ENCODE results near the gene ISLR.

ISLR gene

GRCh38 chr15:74185710-74186348 lies 12.3 kb downstream of the ISLR start:
- DNase-seq (ENCODE audit: extremely low spot score, insufficient read length, low read depth) (no peak), FAIRE-seq (no peak)

GRCh38 chr15:74188216-74188615 lies 14.7 kb downstream of the ISLR start:
- DNase-seq (ENCODE audit: extremely low spot score, insufficient read length, low read depth): no peak
- no peak for FAIRE-seq

GRCh38 chr15:74191798-74192197 lies 18.3 kb downstream of the ISLR start:
- DNase-seq (ENCODE audit: extremely low spot score, insufficient read length, low read depth) (no peak), FAIRE-seq (no peak)

GRCh38 chr15:74192751-74193150 lies 19.2 kb downstream of the ISLR start:
- no peak for DNase-seq (ENCODE audit: extremely low spot score, insufficient read length, low read depth)
- no peak for FAIRE-seq

GRCh38 chr15:74193299-74193718 lies 19.8 kb downstream of the ISLR start:
- FAIRE-seq (no peak), DNase-seq (ENCODE audit: extremely low spot score, insufficient read length, low read depth) (no peak)

- DNase-seq (ENCODE audit: extremely low spot score, insufficient read length, low read depth) (no peak), FAIRE-seq (no peak)
Observed at GRCh38 chr15:74193905-74194304, 20.4 kb downstream of the ISLR start.

- FAIRE-seq: no peak
- no peak for DNase-seq (ENCODE audit: extremely low spot score, insufficient read length, low read depth)
Observed at GRCh38 chr15:74194572-74195559, 21.4 kb downstream of the ISLR start.

GRCh38 chr15:74196175-74196574 lies 22.7 kb downstream of the ISLR start:
- FAIRE-seq (no peak), DNase-seq (ENCODE audit: extremely low spot score, insufficient read length, low read depth) (no peak)

GRCh38 chr15:74197176-74197965 lies 23.9 kb downstream of the ISLR start:
- DNase-seq (ENCODE audit: extremely low spot score, insufficient read length, low read depth) (no peak), FAIRE-seq (no peak)

GRCh38 chr15:74199297-74199652 lies 25.8 kb downstream of the ISLR start:
- no peak for DNase-seq (ENCODE audit: extremely low spot score, insufficient read length, low read depth)
- FAIRE-seq: no peak

GRCh38 chr15:74200412-74200815 lies 26.9 kb downstream of the ISLR start:
- FAIRE-seq (no peak), DNase-seq (ENCODE audit: extremely low spot score, insufficient read length, low read depth) (no peak)

GRCh38 chr15:74200871-74201419 lies 27.4 kb downstream of the ISLR start:
- FAIRE-seq (no peak), DNase-seq (ENCODE audit: extremely low spot score, insufficient read length, low read depth) (no peak)

GRCh38 chr15:74201710-74202420 lies 28.4 kb downstream of the ISLR start:
- DNase-seq (ENCODE audit: extremely low spot score, insufficient read length, low read depth) (no peak), FAIRE-seq (no peak)

- FAIRE-seq: no peak
- no peak for DNase-seq (ENCODE audit: extremely low spot score, insufficient read length, low read depth)
Observed at GRCh38 chr15:74202452-74203401, 29.2 kb downstream of the ISLR start, which contains the start of gene STRA6. TSS of gene STRA6 (minus strand) at chr15:74202787. CDS start at chr15:74202267, 520 bp downstream.

- FAIRE-seq (no peak), DNase-seq (ENCODE audit: extremely low spot score, insufficient read length, low read depth) (no peak)
Observed at GRCh38 chr15:74203914-74204431, 30.5 kb downstream of the ISLR start.

GRCh38 chr15:74205582-74205947 lies 32.1 kb downstream of the ISLR start:
- no peak for FAIRE-seq
- no peak for DNase-seq (ENCODE audit: extremely low spot score, insufficient read length, low read depth)

GRCh38 chr15:74206801-74207281 lies 33.3 kb downstream of the ISLR start:
- no peak for DNase-seq (ENCODE audit: extremely low spot score, insufficient read length, low read depth)
- FAIRE-seq: no peak
